Measurements from ENCODE around the gene CRYBG3.

CRYBG3 gene

DNA sequence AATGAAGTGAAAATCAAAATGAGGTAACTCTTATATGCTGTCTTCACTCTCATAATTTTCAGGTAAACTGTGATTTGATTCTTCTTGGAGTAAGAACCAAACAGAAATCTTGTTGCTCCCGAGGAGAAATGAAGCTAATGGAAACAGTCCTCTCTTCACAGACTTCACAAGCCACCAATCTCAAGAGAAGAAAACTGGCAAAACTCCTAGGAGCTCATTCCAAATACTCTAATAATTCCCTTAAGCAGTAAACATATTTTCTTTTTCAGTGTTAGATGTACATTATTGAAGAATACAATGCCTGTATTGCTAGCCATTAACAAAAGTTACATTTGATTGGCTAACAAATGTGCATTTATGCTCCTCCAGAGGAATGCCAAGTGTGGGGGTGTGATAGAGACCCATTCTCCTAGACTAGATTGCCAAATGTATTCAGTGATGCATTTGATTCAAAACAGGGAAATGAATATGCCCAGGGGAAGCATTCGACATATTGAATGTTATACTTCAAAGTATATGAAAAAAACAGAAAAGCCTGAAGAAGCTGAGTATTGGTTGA, 162.2 kb downstream of the CRYBG3 start:
- no peak for DNase-seq

DNA sequence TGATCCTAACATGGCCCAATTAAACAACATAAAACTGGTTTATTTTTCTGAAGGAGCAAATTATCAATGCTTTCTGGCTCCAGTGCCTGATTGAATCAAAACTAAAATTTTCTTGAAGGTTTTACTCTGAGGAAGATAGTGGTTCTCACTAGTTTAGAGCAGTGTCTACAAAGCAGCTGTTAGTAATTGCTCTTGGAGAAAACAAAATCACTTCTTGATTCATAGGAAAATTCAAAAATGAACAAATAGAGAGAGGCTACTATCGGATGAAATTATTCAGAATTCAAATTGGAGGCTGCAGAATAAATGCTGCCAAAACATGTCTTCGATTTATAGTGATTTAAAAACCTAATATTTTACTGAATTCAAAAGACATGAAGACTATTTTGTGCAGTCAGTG, 165.5 kb downstream of the CRYBG3 start:
- no peak for DNase-seq

DNA sequence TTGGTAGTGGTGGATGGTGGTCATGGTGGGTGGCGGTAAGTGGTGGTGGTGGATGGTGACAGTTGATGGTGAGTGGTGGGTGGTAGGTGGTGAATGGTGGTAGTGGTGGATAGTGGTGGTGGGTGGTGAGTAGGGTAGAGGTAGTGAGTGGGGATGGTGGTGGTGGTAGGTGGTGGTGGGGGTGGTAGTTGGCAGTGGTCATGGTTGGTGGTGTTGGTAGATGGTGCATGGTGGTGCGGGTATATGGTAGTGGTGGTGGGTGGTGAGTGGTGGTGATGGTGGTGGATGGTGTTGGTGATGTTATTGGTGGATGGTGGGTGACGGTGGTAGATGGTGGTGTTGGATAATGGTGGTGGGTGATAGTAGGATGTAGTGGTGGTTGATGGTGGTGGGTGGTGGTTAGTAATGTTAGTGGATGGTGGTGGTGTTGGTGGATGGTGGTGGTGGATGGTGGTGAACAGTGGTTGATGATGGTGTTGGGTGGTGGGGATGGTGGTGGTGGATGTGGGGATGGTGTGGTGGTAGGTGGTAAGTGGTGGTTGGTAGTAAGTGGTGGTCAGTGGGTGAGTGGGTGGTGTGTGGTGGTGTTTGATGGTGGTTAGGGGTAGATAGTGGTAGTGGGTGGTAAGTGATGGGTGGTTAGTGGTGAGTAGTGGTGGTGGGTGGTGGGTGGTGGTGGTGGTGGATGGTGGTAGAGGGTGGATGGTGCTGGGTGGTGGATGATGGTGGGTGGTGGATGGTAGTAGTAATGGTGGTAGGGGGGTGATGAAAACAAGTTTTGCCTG, 167.2 kb downstream of the CRYBG3 start:
- DNase-seq = no peak

DNA sequence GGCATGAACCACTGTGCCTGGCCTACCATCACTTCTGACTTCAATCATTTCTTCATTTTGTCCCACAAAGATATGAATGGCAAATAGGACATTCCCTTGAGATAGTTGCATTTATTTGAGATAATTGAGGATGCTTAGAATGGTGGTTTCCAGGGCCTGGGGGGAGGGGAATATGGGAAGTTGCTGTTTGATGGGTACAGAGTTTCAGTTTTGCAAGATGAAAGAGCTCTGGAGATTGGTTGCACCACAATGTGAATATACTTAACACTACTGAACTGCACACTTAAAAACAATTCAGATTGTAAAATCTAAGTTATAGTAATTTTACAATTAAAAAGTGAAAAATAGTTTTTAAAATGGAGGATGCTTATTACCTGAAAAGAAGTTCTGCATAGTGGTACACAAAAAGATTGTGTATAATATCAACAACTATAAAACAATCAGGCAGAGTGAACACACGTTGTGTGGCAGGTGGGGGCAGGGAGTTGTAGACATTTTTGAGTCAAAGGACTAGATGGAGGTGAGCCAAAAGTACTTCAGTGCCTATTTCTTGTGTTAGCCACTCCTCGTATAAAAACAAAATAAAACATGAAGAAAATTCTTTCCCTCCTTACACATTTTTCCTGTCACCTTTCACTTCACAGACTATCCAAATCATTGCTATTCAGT, 168.9 kb downstream of the CRYBG3 start:
- no peak for DNase-seq

DNA sequence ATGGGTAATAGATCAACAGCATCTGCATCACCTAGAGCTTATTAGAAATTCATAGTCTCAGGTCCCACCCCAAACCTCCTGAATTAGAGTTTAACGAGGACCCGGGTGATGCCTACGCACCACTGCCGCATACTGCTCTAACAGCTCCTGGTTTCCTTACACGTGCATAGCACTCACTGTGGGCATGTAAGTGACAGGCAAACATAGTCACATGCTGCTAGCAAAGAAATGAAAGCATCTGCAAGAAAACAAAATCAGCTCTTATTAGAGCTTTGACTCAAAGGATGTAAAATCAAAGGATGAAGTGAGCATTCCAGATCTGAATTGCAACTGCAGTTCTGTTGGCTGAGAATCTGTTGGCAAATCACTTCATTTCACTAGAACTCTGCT, 169.5 kb downstream of the CRYBG3 start:
- no peak for DNase-seq

DNA sequence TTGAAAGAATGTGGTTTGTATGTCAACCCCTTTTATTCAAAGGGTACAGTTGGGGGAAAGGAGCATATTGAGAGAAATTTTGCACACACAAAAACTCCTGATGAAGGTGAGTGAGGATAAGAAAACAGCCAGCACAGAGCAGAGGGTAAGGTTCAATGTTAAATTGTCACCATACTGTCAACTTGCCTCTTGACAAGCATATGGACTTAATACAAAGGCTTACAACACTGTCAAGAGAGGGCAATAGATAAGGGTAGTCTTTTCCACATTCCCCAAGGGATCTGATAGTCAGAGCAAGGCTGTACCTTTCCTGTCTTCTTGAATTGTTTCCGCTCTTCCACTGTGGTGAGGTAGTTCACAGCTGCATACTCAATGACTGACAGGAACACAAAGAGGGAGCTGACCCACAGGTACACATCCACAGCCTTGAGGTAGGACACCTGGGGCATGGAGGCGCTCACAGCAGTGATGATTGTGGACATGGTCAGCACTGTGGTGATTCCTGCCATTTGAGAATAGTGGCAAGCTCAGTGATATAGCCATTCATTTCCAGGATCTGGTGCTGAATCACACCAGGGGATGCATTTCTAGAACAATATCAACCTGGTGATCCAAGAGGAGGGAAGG, 170.8 kb downstream of the CRYBG3 start:
- no peak for DNase-seq

GRCh38 chr3:97993526-97993925, 171.7 kb downstream of the CRYBG3 start:
- no peak for DNase-seq

GRCh38 chr3:97994328-97994945, 172.6 kb downstream of the CRYBG3 start:
- DNase-seq = no peak

Data from stimulated activated CD4-positive, alpha-beta T cell treated with anti-CD3 and anti-CD28 coated beads, Interleukin-4, amount 100 ng/mL, for 1 hour (primary cell).